Superior temporal gyrus (tissue), 1 donor: ENCODE measurements around the gene COPB2.
"Not testable (repeated sequence)": the region's sequence is repeated elsewhere in the genome, so short reads cannot be mapped to it uniquely, and the experiment has no call there.

Source experiments
- DNase-seq: peaks from one replicate; pipeline ENCODE4 v3.0.0-alpha.2; 2016; ENCODE audit errors: extremely low spot score

The COPB2 gene

DNA sequence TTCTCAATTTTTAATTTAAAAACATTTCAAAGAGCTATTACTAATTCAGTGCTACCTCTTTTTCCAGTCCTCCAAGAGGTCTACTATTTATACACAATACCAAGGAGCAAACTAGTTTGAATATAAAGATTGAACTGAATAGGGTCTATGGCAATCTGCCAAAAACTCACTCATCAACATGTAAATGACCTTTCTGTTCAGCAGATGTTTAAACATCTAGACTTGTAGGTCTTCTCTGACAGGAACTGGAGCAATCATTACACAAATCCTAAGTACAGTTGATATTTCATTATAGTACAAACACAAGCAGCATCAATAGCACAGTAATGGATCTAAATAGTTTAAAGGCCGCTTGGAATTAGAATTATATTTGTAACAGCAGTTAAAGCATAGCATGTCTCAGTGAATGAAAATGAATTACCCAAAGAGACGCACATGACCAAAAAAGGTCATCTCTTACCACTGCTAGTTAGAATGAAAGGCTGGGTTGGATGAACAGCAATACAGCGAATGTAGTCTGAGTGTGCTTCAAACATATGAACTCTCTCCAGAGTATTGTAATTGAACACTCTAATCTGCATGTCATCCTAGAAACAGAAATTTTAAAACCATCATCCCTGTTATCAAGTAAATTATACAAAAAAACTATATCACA is 10.7 kb downstream of the COPB2 start:
- DNase-seq, result no peak

DNA sequence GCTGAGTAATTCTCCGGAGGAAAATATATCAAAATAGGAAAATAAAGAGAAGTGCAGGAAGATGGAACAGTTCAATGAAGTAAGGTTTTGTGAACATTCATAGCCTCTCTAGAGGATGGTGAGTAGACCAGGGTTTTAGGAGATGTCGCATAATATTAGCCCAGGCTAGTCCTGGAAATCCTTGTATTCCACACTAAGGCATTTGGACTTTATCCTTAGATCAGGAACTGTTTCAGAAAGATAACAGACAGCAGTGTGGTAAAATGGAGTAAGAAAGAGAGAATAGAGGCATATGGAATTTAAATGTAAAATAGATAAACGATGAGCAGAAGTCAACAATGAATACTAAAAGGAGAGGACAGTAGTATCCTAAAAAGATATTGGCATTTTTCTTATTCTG is 12.1 kb downstream of the COPB2 start:
- no peak for DNase-seq

DNA sequence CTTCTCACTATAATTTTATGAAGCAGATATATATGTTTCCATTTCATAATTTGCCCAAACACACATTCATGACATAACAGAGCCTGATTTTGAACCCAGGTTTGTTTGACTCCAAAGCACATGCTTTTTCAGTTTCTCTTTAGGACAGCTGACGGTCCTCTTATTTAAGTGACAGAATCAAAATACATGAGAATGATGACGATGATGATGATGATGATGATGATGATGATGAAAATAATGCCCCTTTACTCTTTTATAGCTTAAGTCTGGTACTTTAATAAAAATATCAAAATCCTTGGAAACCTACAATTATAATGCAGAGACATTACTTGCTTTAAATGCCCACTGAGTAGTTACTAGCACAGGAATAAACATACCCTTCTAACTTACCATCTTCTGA is 15.3 kb downstream of the COPB2 start:
- no peak for DNase-seq

DNA sequence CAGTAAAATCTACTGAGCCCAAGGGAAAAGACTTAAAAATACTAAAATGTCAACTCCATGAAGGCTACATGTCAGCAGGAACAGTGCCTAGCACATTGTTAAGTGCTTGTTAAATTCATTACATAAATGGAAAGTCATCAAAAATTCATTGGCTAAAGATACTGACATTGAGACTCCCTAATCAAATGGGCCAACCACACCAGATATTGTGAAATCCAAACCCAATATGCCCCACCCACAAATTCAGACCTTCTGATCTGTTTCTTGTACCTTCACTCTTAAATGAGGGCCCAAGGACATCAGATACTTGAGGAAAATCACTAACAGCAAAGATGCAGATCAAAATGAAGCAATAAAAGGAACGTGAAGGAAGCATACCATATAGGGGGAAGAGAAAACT is 24.9 kb downstream of the COPB2 start:
- DNase-seq, result no peak

DNA sequence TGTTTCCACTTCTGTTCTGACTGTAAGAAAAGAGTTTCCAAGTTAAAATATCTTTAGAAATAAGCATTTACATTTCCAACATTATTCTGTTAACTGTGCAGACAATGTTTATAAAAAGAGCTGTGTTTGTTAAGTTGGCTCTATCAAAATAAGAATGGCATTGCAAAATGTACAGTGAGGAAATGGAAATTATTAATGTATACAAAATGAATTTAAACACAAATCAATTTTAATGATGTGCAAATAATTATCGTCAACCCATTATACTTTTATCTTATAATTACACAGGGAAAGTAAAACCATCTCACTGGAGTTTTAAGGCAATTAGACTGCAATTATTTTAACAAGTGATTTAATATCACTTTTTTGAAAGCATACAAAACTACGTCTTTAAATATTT is 28.2 kb downstream of the COPB2 start:
- DNase-seq, result no peak

GRCh38 chr3:139358841-139359562 is 30.4 kb downstream of the COPB2 start:
- DNase-seq, result peak; percentile 39

DNA sequence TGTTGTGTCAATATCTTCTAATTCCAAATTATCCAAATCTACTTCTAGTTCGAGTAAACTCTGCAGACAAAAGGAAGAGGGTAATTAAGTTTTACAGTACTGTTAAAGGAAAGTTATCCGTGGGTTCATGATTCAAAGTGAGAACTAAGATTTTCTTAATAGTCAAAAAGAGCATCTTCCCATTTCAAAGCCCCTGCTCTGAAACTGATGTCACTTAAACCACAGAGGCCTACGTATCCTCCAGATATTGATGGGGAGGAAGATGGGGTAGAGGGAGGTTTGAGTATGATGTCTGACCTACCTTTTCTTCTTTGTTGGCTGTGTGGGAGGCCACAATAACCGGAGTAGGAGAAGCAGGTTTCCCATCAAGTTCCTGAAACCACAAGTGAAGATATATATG is 31.5 kb downstream of the COPB2 start:
- no peak for DNase-seq

DNA sequence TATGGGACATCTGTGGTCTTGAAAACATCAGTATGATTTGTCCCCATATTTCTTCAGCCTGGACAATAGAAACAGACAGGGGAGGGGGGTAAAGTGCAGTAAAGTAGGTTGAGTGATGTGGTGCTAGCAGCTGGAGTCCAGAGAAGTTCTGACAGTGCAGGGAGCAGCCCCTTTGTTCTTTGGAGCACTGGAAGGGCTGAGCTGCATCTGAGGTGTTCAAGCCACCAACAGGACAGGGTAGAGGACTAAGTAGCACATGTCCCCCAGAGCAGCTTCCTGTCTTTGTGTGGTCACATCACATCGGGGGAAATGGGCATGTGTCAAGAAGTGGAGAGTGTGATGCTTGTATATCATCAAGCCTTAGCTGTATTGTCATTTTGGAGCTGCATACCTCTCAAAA is 33.6 kb downstream of the COPB2 start:
- no peak for DNase-seq

DNA sequence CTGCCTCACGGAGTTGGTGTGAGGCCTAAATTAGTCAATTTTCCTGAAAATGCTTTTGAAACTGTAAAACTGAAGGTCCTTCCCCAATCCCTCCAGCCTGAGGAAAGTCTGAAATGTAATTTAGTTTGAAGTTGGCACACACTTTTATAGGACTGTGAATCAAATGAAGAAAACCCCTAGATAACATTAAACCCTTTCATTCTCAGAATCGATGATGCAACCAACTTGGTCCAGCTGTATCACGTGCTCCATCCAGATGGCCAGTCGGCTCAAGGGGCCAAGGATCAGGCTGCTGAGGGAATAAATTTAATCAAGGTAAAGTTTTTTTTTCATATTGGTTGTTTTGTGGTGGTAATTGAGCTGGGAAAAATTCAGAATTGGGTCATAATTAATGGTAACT is 34.0 kb downstream of the COPB2 start:
- DNase-seq, result peak; percentile 68

DNA sequence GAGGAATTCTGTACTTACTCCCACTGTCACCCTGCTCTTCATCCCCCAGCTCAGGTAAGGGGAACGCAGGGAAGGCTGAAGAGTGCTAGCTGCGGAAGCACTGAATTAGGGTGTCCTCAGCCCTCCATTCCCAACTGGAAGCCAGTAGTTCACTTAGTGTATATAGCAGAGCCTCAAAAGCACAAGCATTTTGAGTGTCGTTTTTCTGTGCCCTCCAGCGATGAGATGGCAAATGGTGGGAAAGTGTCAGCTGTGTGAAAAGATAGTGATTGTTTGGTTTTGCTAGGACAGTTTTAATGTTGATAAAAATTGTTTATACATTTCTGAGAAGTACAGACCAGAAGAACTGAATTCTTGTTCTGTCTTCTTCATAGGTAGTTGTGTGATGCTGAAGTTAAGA is 34.8 kb downstream of the COPB2 start:
- DNase-seq, result no peak

DNA sequence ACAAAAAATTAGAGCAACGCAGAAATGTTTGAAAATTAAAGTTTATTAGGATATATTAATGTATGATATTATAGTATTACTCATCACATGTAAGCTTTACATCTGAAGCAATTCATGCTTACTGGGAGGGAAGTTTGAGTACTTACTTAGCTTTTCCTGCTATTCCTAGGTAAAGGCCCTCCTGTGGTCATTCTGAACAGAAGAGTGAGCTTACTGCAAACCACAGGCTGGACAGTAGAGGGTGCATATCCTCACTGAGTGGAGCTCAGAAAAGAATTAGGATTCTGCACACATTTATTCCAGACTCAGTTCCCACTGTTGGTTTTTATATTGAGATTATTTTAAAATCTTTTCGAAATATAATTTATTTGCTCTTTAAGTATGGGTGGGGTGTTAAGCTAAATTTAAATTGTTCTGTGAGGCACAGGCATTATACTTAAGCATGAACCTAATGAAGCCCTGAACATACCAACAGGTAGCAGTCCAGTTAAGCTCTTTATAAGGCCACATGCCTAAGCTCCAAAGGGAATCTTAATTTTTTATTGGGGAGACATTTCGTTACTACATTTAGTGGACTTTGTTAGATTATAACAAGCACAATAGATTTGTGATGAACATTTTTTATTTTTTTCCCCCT is 35.4 kb downstream of the COPB2 start:
- peak; percentile 77 for DNase-seq

DNA sequence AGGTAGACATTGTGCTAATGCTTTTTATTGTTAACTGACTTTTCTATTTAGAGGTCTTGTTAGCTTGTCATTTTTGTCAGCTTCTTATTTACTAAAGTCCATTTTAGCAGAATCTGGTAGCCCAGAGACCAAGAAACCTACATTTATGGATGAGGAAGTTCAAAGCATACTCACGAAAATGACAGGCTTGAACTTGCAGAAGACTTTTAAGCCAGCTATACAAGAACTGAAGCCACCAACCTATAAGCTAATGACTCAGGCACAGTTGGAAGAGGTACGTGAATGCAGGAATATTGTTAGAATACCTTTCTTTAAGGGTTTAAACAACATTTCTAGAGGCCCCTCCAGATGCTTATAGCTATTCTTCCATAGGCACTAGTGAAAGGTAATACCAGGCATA is 42.7 kb downstream of the COPB2 start:
- no peak for DNase-seq

- peak; percentile 96 for DNase-seq
Measured at GRCh38 chr3:139343895-139344856, 45.3 kb downstream of the COPB2 start, which contains the start of gene MRPS22. Gene MRPS22, plus strand, starts transcription at chr3:139344020. Its CDS starts 7 bp downstream, at chr3:139344027.

GRCh38 chr3:139342054-139342453 is 47.4 kb downstream of the COPB2 start:
- no peak for DNase-seq

DNA sequence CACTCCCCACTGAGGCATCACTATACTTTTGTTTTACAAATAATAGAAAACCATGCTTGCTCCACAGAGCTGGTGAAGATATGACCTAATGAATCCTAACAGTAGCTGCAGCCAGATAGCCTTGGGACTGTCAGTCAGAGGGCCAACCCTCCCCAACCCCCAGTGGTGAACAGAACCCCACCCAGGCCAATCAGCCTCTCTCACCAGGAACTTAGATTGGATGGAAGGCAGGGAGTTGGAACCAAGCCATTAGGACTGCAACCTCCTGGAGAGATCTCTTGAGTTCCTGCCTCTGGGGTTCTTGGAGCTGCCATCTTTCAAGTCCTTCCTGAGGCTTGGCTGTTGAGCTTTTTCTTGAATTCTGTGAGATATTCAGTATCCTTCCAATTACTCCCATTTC is 48.7 kb downstream of the COPB2 start:
- DNase-seq, result no peak

GRCh38 chr3:139339219-139339906 is 50.1 kb downstream of the COPB2 start:
- no peak for DNase-seq

GRCh38 chr3:139338405-139338804 is 51.0 kb downstream of the COPB2 start:
- no peak for DNase-seq

DNA sequence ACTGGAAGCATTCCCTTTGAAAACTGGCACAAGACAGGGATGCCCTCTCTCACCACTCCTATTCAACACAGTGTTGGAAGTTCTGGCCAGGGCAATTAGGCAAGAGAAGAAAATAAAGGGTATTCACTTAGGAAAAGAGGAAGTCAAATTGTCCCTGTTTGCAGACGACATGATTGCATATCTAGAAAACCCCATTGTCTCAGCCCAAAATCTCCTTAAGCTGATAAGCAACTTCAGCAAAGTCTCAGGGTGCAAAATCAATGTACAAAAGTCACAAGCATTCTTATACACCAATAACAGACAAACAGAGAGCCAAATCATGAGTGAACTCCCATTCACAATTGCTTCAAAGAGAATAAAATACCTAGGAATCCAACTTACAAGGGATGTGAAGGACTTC is 54.8 kb downstream of the COPB2 start:
- DNase-seq, result not testable (repeated sequence)

- DNase-seq, result no peak
Measured at GRCh38 chr3:139332092-139332491, 57.4 kb downstream of the COPB2 start.

GRCh38 chr3:139329364-139329850 is 60.0 kb downstream of the COPB2 start:
- peak; percentile 90 for DNase-seq

GRCh38 chr3:139328356-139328755 is 61.1 kb downstream of the COPB2 start:
- DNase-seq, result no peak
